GM18517 (cell line): ENCODE measurements around the gene ACSL6.

Source experiments
- ATAC-seq: cut with Tn5 transposase; IDR thresholded peaks from one replicate; pipeline ENCODE4 v1.9.1; 2021; ENCODE audit warnings: mild to moderate bottlenecking, moderate library complexity; ENCODE audit not compliant: unreplicated experiment

The ACSL6 gene

GRCh38 chr5:131984956-131985665, 26.3 kb downstream of the ACSL6 start:
- ATAC-seq, result no peak

- no peak for ATAC-seq
These were observed 28.1 kb downstream of the ACSL6 start for GRCh38 chr5:131983244-131983771.

- ATAC-seq, result no peak
These were observed 29.9 kb downstream of the ACSL6 start for GRCh38 chr5:131981516-131981915.

GRCh38 chr5:131980696-131981095, 30.8 kb downstream of the ACSL6 start:
- ATAC-seq, result no peak

GRCh38 chr5:131979816-131980215, 31.6 kb downstream of the ACSL6 start:
- no peak for ATAC-seq

GRCh38 chr5:131977212-131977604, 34.2 kb downstream of the ACSL6 start:
- no peak for ATAC-seq

- ATAC-seq, result no peak
These were observed 34.8 kb downstream of the ACSL6 start for GRCh38 chr5:131976414-131977211.

- no peak for ATAC-seq
These were observed 36.3 kb downstream of the ACSL6 start for GRCh38 chr5:131974956-131975726.

- no peak for ATAC-seq
These were observed 36.9 kb downstream of the ACSL6 start for GRCh38 chr5:131974622-131974955.

GRCh38 chr5:131974016-131974415, 37.4 kb downstream of the ACSL6 start:
- ATAC-seq, result no peak

GRCh38 chr5:131973089-131973712, 38.3 kb downstream of the ACSL6 start:
- ATAC-seq, result no peak

GRCh38 chr5:131968396-131968954, 43.0 kb downstream of the ACSL6 start:
- ATAC-seq, result no peak

GRCh38 chr5:131966551-131966950, 44.9 kb downstream of the ACSL6 start:
- ATAC-seq, result no peak

- ATAC-seq, result no peak
These were observed 45.5 kb downstream of the ACSL6 start for GRCh38 chr5:131965826-131966415.

- ATAC-seq, result no peak
These were observed 51.6 kb downstream of the ACSL6 start for GRCh38 chr5:131959906-131960305.

- no peak for ATAC-seq
These were observed 52.3 kb downstream of the ACSL6 start for GRCh38 chr5:131959136-131959535.

- no peak for ATAC-seq
These were observed 53.6 kb downstream of the ACSL6 start for GRCh38 chr5:131957721-131958441.

GRCh38 chr5:131953969-131954368, 57.5 kb downstream of the ACSL6 start:
- no peak for ATAC-seq

GRCh38 chr5:131952301-131952857, 59.1 kb downstream of the ACSL6 start:
- ATAC-seq, result no peak
